Tibial artery (tissue), 4 donors: ENCODE measurements around the gene ZNF57.
A peak's percentile ranks its signal among the peaks of the same experiment; 100 is the strongest.

Experiments used
- DNase-seq, 2 donors: peaks; one replicate each; pipeline ENCODE4 v3.0.0-alpha.2; 2019
- H3K27ac ChIP-seq, 2 donors: fragments of 200-600 bp; sonication (generic) in 1 of 2; 1 replicate in 1 of 2; 2 replicates in 1 of 2; pipeline ENCODE4 v1.5.1; 2018 to 2019; ENCODE audit warnings: mild to moderate bottlenecking in 1 of 2
- H3K27me3 ChIP-seq, 2 donors: fragments of 200-600 bp; sonication (generic) in 1 of 2; one replicate each; pipeline versions ENCODE4 v1.5.1 to v1.6.0; 2016 to 2019
- H3K36me3 ChIP-seq, 3 donors: fragments of 200-600 bp; sonication (generic) in 2 of 3; one replicate each; pipeline ENCODE4 v1.5.1; 2016 to 2019; ENCODE audit warnings: mild to moderate bottlenecking in 2 of 3
- H3K4me1 ChIP-seq, 4 donors: fragments of 200-600 bp; sonication (generic) in 2 of 4; 1 replicate in 3 of 4; 2 replicates in 1 of 4; pipeline ENCODE4 v1.5.1; 2016 to 2019
- H3K4me3 ChIP-seq, 2 donors: fragments of 200-600 bp; sonication (generic) in 1 of 2; 1 replicate in 1 of 2; 2 replicates in 1 of 2; pipeline ENCODE4 v1.5.1; 2018 to 2019; ENCODE audit warnings: mild to moderate bottlenecking in 2 of 2
- H3K9me3 ChIP-seq, 3 donors: fragments of 200-600 bp; sonication (generic) in 1 of 3; one replicate each; pipeline ENCODE4 v1.5.1; 2016 to 2019
- intact Hi-C: fragments of 100-400 bp; cut with DNase I; formaldehyde crosslinking; loops from one replicate; pipeline ENCODE4 v1.15.0; 2023; ENCODE audit warnings: low total_unique reads
- TF ChIP-seq, protein P1 (sequence below), 2 experiments: fragments of 200-600 bp in 1 of 2; fragments of 450-650 bp in 1 of 2; IDR thresholded peaks; one replicate each; pipeline ENCODE4 v1.5.1; 2017 to 2019; ENCODE audit warnings: antibody characterized with exemption in 2 of 2, mild to moderate bottlenecking in 1 of 2, moderate library complexity in 1 of 2

Gene ZNF57

DNA sequence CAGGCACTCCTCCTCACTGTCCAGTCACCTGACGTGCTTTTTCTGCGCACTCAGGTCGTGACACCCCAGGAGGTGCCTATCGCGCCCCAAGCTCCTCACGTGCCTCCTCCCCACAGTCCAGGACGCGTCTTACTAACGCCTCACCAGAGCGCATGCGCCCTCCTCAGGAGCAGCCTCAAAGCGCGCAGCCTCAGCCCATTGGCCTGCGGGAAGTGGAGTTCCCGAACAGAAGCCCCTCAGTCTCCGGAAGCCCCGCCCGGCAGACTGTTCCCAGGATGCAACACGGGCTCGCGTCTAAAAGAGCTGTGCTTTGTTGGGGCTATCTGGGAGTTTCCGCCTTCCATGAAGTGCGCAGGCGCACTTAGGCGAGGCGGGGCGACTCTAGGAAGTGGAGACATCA is 41.9 kb upstream of the ZNF57 start:
- peaks cover 37 to 56% (median 42%) of the 10 kb centered on the region in 3 donors for H3K36me3 ChIP-seq
- no peak overlapping the region for H3K4me3 ChIP-seq
- no peak for DNase-seq
- peaks cover 0 to 71% (median 68%) of the 10 kb centered on the region in 3 donors for H3K9me3 ChIP-seq
- no peak overlapping the region for H3K27ac ChIP-seq
- intact Hi-C loops: no loop called here
- no peaks in the 10 kb centered on the region for H3K27me3 ChIP-seq
- TF ChIP-seq, protein P1, sequence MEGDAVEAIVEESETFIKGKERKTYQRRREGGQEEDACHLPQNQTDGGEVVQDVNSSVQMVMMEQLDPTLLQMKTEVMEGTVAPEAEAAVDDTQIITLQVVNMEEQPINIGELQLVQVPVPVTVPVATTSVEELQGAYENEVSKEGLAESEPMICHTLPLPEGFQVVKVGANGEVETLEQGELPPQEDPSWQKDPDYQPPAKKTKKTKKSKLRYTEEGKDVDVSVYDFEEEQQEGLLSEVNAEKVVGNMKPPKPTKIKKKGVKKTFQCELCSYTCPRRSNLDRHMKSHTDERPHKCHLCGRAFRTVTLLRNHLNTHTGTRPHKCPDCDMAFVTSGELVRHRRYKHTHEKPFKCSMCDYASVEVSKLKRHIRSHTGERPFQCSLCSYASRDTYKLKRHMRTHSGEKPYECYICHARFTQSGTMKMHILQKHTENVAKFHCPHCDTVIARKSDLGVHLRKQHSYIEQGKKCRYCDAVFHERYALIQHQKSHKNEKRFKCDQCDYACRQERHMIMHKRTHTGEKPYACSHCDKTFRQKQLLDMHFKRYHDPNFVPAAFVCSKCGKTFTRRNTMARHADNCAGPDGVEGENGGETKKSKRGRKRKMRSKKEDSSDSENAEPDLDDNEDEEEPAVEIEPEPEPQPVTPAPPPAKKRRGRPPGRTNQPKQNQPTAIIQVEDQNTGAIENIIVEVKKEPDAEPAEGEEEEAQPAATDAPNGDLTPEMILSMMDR (IDR thresholded peaks at IDR 0.05): no peak
- no peaks in the 10 kb centered on the region for H3K4me1 ChIP-seq

GRCh38 chr19:2863816-2864215 is 36.9 kb upstream of the ZNF57 start:
- TF ChIP-seq, protein P1 (IDR thresholded peaks at IDR 0.05): no peak
- H3K4me1 ChIP-seq: no peaks in the 10 kb centered on the region
- H3K4me3 ChIP-seq: no peak overlapping the region
- H3K9me3 ChIP-seq: peaks cover 0 to 23% (median 18%) of the 10 kb centered on the region in 3 donors
- no peak overlapping the region for H3K27ac ChIP-seq
- H3K27me3 ChIP-seq: no peaks in the 10 kb centered on the region
- intact Hi-C loops: no loop called here
- H3K36me3 ChIP-seq: peaks cover 3 to 8% (median 4%) of the 10 kb centered on the region in 3 donors
- no peak for DNase-seq

- intact Hi-C loops: no loop called here
- DNase-seq: peak in 1 of 2 donors; percentile 24
- Histone ChIP-seq H3K27me3 (no peaks in the 10 kb centered on the region), H3K4me1 (no peaks in the 10 kb centered on the region), H3K9me3 (peaks cover 0 to 7% (median 5%) of the 10 kb centered on the region in 3 donors), H3K4me3 (no peak overlapping the region), H3K36me3 (no peaks in the 10 kb centered on the region), H3K27ac (no peak overlapping the region)
- TF ChIP-seq, protein P1 (IDR thresholded peaks at IDR 0.05): no peak
Measured at GRCh38 chr19:2865334-2866100, 35.2 kb upstream of the ZNF57 start.

GRCh38 chr19:2866495-2867024 is 34.2 kb upstream of the ZNF57 start:
- Histone ChIP-seq H3K9me3 (no peaks in the 10 kb centered on the region), H3K4me3 (no peak overlapping the region), H3K4me1 (no peaks in the 10 kb centered on the region), H3K27ac (no peak overlapping the region), H3K36me3 (no peaks in the 10 kb centered on the region), H3K27me3 (no peaks in the 10 kb centered on the region)
- DNase-seq: peak in 1 of 2 donors; percentile 41
- TF ChIP-seq, protein P1 (IDR thresholded peaks at IDR 0.05): no peak
- intact Hi-C loops: no loop called here

- intact Hi-C loops: no loop called here
Measured at GRCh38 chr19:2867025-2867991, 33.4 kb upstream of the ZNF57 start, which contains the start of gene ZNF556. TSS of gene ZNF556 (plus strand) at chr19:2867335. CDS start at chr19:2867422, 87 bp downstream.

More at GRCh38 chr19:2867025-2867991, 33.4 kb upstream of the ZNF57 start, which contains the start of gene ZNF556:
- H3K27me3 ChIP-seq: no peaks in the 10 kb centered on the region
- no peaks in the 10 kb centered on the region for H3K36me3 ChIP-seq
- H3K4me1 ChIP-seq: no peaks in the 10 kb centered on the region
- no peak within 1 kb of the TSS for H3K27ac ChIP-seq
- DNase-seq: no peak
- no peak within 1 kb of the TSS for H3K4me3 ChIP-seq
- H3K9me3 ChIP-seq: no peaks in the 10 kb centered on the region
- TF ChIP-seq, protein P1 (IDR thresholded peaks at IDR 0.05): no peak
